NCI-H1436 treated with DMSO at 0.1 percent for 48 hours (cell line): ENCODE measurements around the gene MFSD2B.
"Not testable (repeated sequence)": the region's sequence is repeated elsewhere in the genome, so short reads cannot be mapped to it uniquely, and the experiment has no call there.

Experiments
- DNase-seq: peaks from one replicate; lab custom pipeline; 2025; lab: John Stamatoyannopoulos, UW

The MFSD2B gene

GRCh38 chr2:24019729-24020128, 9.8 kb downstream of the MFSD2B start:
- no peak for DNase-seq

- no peak for DNase-seq
Measured at GRCh38 chr2:24020244-24020643, 10.4 kb downstream of the MFSD2B start.

GRCh38 chr2:24021122-24021998, 11.5 kb downstream of the MFSD2B start:
- DNase-seq, result no peak

- no peak for DNase-seq
Measured at GRCh38 chr2:24022324-24022974, 12.6 kb downstream of the MFSD2B start.

GRCh38 chr2:24022975-24023575, 13.2 kb downstream of the MFSD2B start:
- no peak for DNase-seq

- no peak for DNase-seq
Measured at GRCh38 chr2:24024018-24024417, 14.1 kb downstream of the MFSD2B start.

- no peak for DNase-seq
Measured at GRCh38 chr2:24024996-24025663, 15.2 kb downstream of the MFSD2B start.

GRCh38 chr2:24026233-24026632, 16.3 kb downstream of the MFSD2B start:
- no peak for DNase-seq

GRCh38 chr2:24038786-24039499, 29.1 kb downstream of the MFSD2B start:
- no peak for DNase-seq

GRCh38 chr2:24040511-24040910, 30.6 kb downstream of the MFSD2B start:
- DNase-seq, result no peak

- DNase-seq, result not testable (repeated sequence)
Measured at GRCh38 chr2:24043133-24043532, 33.2 kb downstream of the MFSD2B start.

GRCh38 chr2:24045511-24046508, 35.9 kb downstream of the MFSD2B start:
- DNase-seq, result no peak

- no peak for DNase-seq
Measured at GRCh38 chr2:24046599-24046929, 36.7 kb downstream of the MFSD2B start.

- peak; percentile 98 for DNase-seq
Measured at GRCh38 chr2:24046930-24047702, 37.2 kb downstream of the MFSD2B start, which contains the start of gene WDCP. TSS of gene WDCP (minus strand) at chr2:24047391. CDS start at chr2:24039494, 7,897 bp downstream.

GRCh38 chr2:24047703-24048033, 37.8 kb downstream of the MFSD2B start:
- no peak for DNase-seq

GRCh38 chr2:24048769-24049484, 39.0 kb downstream of the MFSD2B start:
- no peak for DNase-seq

- no peak for DNase-seq
Measured at GRCh38 chr2:24049485-24050021, 39.7 kb downstream of the MFSD2B start, which contains the start of gene FKBP1B. TSS of gene FKBP1B (plus strand) at chr2:24049741. CDS start at chr2:24049850, 109 bp downstream.

GRCh38 chr2:24050041-24050979, 40.4 kb downstream of the MFSD2B start:
- DNase-seq, result no peak
